Activated naive CD8-positive, alpha-beta T cell treated with anti-CD3 and anti-CD28 coated beads, Interleukin-2, amount 10 ng/mL, durations not matched to agents 7 days and 5 days (primary cell): ENCODE results near the gene TMEM9. TPM values are rescaled to one million over a fixed set of nuclear protein-coding genes. Genes with fewer than 3 reads are reported as not detected.
A peak's percentile ranks its signal among the peaks of the same experiment; 100 is the strongest.
"Not testable (repeated sequence)": the region's sequence is repeated elsewhere in the genome, so short reads cannot be mapped to it uniquely, and the experiment has no call there.

Experiments used
- ATAC-seq: fragments of 150-1000 bp; cut with Tn5 transposase; one replicate; pipeline ENCODE4 v1.10.0; 2021; ENCODE audit warnings: low read depth, moderate library complexity
- POLR2A ChIA-PET: fragments of 350-600 bp; sonication (Branson Sonifier 250); formaldehyde crosslinking; loops from one replicate; lab custom pipeline; 2021; ENCODE audit warnings: antibody characterized with exemption; lab: Charles Lee
- DNase-seq: peaks from one replicate; pipeline ENCODE4 v3.0.0; 2021
- H3K27ac Mint-ChIP-seq: one replicate; pipeline ENCODE4 v1.8.0; 2022; ENCODE audit warnings: mild to moderate bottlenecking, mixed read lengths
- H3K27me3 Mint-ChIP-seq: one replicate; pipeline ENCODE4 v1.8.0; 2022; ENCODE audit warnings: mild to moderate bottlenecking, moderate library complexity, mixed read lengths
- H3K36me3 Mint-ChIP-seq: one replicate; pipeline ENCODE4 v1.8.0; 2021; ENCODE audit warnings: mild to moderate bottlenecking, mixed read lengths
- H3K4me1 Mint-ChIP-seq: one replicate; pipeline ENCODE4 v1.8.0; 2021; ENCODE audit warnings: mixed read lengths
- H3K4me3 Mint-ChIP-seq: one replicate; pipeline ENCODE4 v1.8.0; 2022; ENCODE audit warnings: mild to moderate bottlenecking, moderate library complexity, mixed read lengths
- H3K9me3 Mint-ChIP-seq: one replicate; pipeline ENCODE4 v1.8.0; 2021; ENCODE audit warnings: mixed read lengths
- total RNA-seq, 2 experiments: library from RNA; stranded (reverse); gene quantifications; one replicate each; pipeline ENCODE4 v1.2.3, GENCODE V29; 2021

Gene TMEM9
- total RNA-seq, 2 experiments from 2014 or later: 20.8 to 26.1 TPM

GRCh38 chr1:201169971-201170532 is 15.8 kb upstream of the TMEM9 start:
- Mint-ChIP-seq H3K27ac (no peak overlapping the region), H3K27me3 (peaks cover 46% of the 10 kb centered on the region), H3K36me3 (no peaks in the 10 kb centered on the region), H3K9me3 (no peaks in the 10 kb centered on the region), H3K4me1 (peaks cover 6% of the 10 kb centered on the region), H3K4me3 (no peak overlapping the region)
- ATAC-seq (no peak), DNase-seq (no peak)
- POLR2A ChIA-PET: no interaction called here

GRCh38 chr1:201169203-201169602 is 14.9 kb upstream of the TMEM9 start:
- POLR2A ChIA-PET: no interaction called here
- no peak overlapping the region for H3K27ac Mint-ChIP-seq
- no peaks in the 10 kb centered on the region for H3K36me3 Mint-ChIP-seq
- no peak for DNase-seq
- H3K9me3 Mint-ChIP-seq: no peaks in the 10 kb centered on the region
- H3K27me3 Mint-ChIP-seq: peaks cover 44% of the 10 kb centered on the region
- no peak for ATAC-seq
- no peak overlapping the region for H3K4me3 Mint-ChIP-seq
- peaks cover 6% of the 10 kb centered on the region for H3K4me1 Mint-ChIP-seq

DNA sequence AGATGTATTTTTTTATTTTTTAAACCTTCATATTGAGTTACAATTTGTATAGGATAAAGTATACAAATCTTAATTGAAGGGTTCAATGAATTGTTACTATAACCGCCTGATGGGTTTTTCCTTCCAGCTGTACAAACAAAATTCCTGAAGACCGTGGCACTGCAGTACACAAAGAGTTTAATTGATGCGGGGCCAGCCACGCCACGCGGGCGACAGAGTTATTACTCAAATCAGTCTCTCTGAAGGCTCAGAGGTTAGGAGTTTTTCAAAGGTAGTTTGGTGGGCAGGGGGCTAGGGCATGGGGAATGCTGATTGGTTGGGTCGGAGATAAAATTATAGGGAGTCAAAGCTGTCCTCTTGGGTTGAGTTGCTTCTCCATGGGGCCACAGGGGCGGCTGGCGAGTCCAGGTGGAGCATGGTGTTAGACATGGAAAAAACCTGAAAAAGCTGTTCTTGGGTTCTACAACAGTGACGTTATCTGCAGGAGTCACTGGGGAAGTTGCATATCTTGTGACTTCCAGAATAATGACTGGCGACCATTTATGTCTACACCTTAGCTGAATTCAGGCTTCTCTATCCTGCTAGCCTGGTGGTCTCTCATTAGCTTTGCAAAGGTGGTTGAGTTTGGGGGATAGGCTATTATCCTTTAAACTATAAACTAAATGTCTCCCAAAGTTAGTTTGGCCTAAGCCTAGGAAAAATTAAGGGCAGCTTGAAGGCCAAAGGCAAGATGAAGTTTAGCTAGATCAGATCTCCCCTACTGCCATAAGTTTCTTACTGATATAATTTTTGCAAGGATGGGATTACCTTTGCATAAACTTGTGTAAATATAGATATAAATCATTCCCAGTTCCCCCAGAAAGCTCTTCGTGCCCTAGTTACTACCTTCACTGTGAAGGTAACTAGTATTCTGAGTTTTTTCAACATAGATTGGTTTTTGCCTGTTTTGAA is 13.0 kb upstream of the TMEM9 start:
- Mint-ChIP-seq H3K27ac (no peak overlapping the region), H3K36me3 (no peaks in the 10 kb centered on the region), H3K9me3 (no peaks in the 10 kb centered on the region), H3K27me3 (peaks cover 50% of the 10 kb centered on the region), H3K4me1 (peaks cover 4% of the 10 kb centered on the region), H3K4me3 (no peak overlapping the region)
- no peak for ATAC-seq
- no peak for DNase-seq
- POLR2A ChIA-PET: no interaction called here

DNA sequence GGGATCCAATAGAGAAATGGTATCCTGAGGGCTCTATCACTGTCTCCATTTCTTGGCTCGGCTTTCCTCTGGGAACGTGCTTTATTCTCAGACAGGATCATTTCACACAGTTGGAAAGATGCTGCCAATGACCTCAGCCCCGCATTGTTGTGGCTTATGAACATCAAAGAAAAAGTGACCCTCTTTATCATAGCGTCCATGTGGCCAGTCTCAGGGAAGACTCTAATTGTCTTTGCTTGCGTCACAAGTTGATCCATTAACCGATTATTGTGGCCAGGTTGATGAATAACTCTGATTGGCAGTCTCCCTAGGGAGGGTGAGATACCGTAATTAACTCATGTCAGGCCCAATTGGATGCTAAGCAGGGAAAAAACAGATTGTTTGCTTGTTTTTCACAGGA is 10.4 kb upstream of the TMEM9 start:
- Mint-ChIP-seq H3K36me3 (no peaks in the 10 kb centered on the region), H3K27ac (no peak overlapping the region), H3K4me3 (no peak overlapping the region), H3K9me3 (no peaks in the 10 kb centered on the region), H3K27me3 (peaks cover 35% of the 10 kb centered on the region), H3K4me1 (no peaks in the 10 kb centered on the region)
- POLR2A ChIA-PET: no interaction called here
- ATAC-seq: no peak
- no peak for DNase-seq

GRCh38 chr1:201163707-201164106 is 9.4 kb upstream of the TMEM9 start:
- ATAC-seq: no peak
- Mint-ChIP-seq H3K27me3 (peaks cover 32% of the 10 kb centered on the region), H3K4me3 (no peak overlapping the region), H3K36me3 (no peaks in the 10 kb centered on the region), H3K4me1 (no peaks in the 10 kb centered on the region), H3K9me3 (no peaks in the 10 kb centered on the region), H3K27ac (no peak overlapping the region)
- DNase-seq: no peak
- POLR2A ChIA-PET: no interaction called here

- ATAC-seq, POLR2A ChIA-PET, H3K4me1 Mint-ChIP-seq, H3K27ac Mint-ChIP-seq, H3K4me3 Mint-ChIP-seq, H3K9me3 Mint-ChIP-seq, DNase-seq, H3K36me3 Mint-ChIP-seq: not testable (repeated sequence)
- H3K27me3 Mint-ChIP-seq: peaks cover 32% of the 10 kb centered on the region
These were observed 8.8 kb upstream of the TMEM9 start for GRCh38 chr1:201163036-201163435.

GRCh38 chr1:201157949-201158348 is 3.7 kb upstream of the TMEM9 start:
- no peak for ATAC-seq
- H3K27me3 Mint-ChIP-seq: peaks cover 12% of the 10 kb centered on the region
- H3K4me3 Mint-ChIP-seq: no peak overlapping the region
- no peaks in the 10 kb centered on the region for H3K9me3 Mint-ChIP-seq
- POLR2A ChIA-PET: no interaction called here
- H3K4me1 Mint-ChIP-seq: peaks cover 10% of the 10 kb centered on the region
- H3K36me3 Mint-ChIP-seq: no peaks in the 10 kb centered on the region
- DNase-seq: no peak
- H3K27ac Mint-ChIP-seq: no peak overlapping the region

DNA sequence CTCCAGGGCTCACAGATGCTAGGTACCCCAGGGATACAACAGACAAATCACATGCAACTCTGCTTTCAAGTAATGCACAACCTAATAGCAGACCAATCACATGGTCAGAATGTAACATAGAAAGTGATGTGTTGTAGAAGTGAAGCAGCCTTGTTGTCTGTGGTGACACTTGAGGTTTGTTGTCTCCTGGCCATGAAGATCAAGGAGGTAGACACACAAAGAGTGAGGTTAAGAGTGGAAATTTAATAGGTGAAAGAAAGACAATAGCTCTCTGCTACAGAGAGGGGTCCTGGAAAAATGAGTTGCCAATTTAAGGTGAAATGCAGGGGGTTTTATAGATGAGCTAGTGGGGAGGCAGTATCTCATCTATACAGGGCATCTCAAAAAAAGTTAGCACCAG is 2.5 kb upstream of the TMEM9 start:
- POLR2A ChIA-PET: no interaction called here
- no peak overlapping the region for H3K27ac Mint-ChIP-seq

DNA sequence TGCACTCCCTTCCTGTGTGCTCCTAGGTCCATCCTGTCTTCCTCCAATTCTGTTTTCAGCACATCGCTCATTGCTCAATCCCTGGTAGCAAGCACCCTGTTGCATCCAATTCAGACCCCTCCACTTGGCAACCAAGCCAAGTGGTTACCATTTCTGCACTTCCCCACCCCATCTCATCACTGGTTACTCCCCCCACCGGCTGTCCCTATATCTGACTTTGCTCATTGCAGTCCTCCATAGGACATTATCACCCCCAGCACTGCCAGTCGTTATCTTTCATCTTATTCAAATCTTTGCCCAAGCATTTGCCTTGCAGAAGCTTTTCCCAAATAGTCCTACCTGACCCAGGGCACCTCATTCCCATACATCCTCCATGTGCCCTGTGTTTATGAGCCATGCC is 2.1 kb upstream of the TMEM9 start:
- H3K27me3 Mint-ChIP-seq: peaks cover 6% of the 10 kb centered on the region
- DNase-seq: no peak
- H3K4me1 Mint-ChIP-seq: peaks cover 11% of the 10 kb centered on the region
- POLR2A ChIA-PET: no interaction called here
- H3K36me3 Mint-ChIP-seq: no peaks in the 10 kb centered on the region
- no peaks in the 10 kb centered on the region for H3K9me3 Mint-ChIP-seq
- H3K4me3 Mint-ChIP-seq: no peak overlapping the region
- no peak overlapping the region for H3K27ac Mint-ChIP-seq
- ATAC-seq: no peak

More for the DNA sequence above, 2.5 kb upstream of the TMEM9 start:
- H3K27me3 Mint-ChIP-seq: peaks cover 6% of the 10 kb centered on the region
- DNase-seq (no peak), ATAC-seq (no peak)
- peaks cover 11% of the 10 kb centered on the region for H3K4me1 Mint-ChIP-seq
- no peaks in the 10 kb centered on the region for H3K36me3 Mint-ChIP-seq
- no peaks in the 10 kb centered on the region for H3K9me3 Mint-ChIP-seq
- H3K4me3 Mint-ChIP-seq: no peak overlapping the region

DNA sequence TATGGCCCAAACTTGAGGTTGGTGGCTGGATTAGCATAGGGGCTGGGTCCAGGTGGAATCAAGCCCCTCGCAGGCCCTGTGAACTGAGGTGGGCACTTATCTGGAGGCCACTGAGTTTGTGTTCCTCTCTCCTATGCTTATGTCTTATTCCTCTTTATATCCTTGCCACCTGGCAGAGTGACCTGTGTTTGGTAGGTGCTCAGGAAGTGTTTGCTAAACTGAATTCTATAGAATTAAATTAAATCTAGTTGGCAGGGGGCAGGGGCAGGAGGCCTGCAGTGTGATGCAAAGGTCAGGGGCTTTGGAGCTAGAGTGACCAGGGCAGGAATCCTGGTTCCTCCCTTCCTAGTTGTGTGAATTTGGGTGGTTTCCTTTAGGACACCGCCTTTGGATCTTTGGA is 1.1 kb upstream of the TMEM9 start:
- Mint-ChIP-seq H3K27me3 (peaks cover 2% of the 10 kb centered on the region), H3K9me3 (no peaks in the 10 kb centered on the region), H3K36me3 (peaks cover 4% of the 10 kb centered on the region), H3K27ac (no peak overlapping the region), H3K4me3 (no peak overlapping the region), H3K4me1 (peaks cover 11% of the 10 kb centered on the region)
- POLR2A ChIA-PET: no interaction called here
- DNase-seq (no peak), ATAC-seq (no peak)

DNA sequence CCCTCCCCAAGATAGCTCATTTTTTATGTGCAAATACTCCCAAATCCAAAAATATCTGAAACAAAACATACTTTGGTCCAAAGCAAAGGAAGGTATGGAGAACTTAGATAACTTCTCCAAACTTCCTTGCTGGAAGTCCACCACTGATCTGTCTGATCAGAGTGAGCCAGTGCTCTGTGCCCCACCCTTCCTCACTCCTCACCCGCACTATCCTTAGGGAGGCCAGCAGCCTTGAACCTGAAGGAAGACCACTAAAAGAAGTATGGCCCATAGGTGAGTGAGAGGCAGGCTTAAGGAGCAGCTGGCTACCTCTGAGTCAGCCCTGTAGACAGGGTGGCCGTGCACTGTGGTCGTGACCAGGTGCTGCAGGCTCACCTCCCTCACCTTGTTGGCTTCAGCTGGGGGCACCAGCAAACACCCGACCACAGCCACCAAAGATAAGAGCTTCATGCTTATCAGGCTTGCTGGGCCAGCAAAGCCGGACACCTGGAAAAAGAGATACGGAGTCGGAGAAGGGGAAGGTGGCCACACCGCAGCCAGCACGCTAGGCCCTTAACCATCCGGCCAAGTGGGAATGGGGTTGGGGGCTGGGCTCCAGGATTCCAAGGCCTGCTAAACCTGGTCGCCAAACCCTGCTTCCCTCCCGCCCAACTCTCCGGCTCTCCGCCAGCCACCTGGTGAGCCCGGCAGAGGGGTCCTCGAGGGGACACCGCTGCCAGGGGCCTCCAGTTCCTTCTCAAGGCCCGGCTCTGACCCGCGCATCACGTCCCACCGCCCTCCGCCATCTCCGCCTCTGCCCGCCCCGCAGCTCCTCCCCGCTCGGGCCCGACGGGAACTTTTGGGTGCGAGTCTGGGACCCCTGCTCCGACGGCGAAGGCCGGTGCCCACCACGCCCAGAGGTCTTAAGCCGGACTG is 543 bp downstream of the TMEM9 start:
- ATAC-seq: peak; percentile 87
- peaks cover 4% of the 10 kb centered on the region for H3K36me3 Mint-ChIP-seq
- peak overlapping the region; percentile 84 for H3K27ac Mint-ChIP-seq
- H3K27me3 Mint-ChIP-seq: no peaks in the 10 kb centered on the region
- peak overlapping the region; percentile 91 for H3K4me3 Mint-ChIP-seq
- no peaks in the 10 kb centered on the region for H3K9me3 Mint-ChIP-seq
- POLR2A ChIA-PET: interaction anchor here (1.5 kb wide), 1 partner anchor 11 kb away, joined by 5 read pairs; no protein-coding TSS in a partner anchor
- DNase-seq: no peak
- H3K4me1 Mint-ChIP-seq: peaks cover 11% of the 10 kb centered on the region

DNA sequence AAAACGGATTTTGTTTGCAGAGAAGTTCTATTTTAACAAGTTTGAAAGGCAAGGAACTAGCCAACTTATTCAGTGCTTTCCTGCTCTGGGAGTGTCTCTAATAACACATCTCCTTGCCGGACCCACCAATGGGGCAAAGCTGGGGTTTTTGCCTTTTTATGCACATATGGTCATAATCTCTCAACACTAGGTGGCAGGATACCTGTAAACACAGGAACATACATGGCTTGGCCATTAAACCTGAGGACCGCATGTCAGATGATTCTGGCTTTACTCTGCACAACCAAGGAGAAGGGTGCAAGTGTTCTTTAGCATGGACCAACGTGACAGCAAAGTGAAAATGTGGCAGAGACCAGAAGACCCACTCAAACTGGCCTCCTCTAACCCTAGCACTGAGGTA is 4.9 kb downstream of the TMEM9 start:
- POLR2A ChIA-PET: no interaction called here
- peaks cover 6% of the 10 kb centered on the region for H3K36me3 Mint-ChIP-seq
- ATAC-seq (no peak), DNase-seq (no peak)
- no peak overlapping the region for H3K27ac Mint-ChIP-seq
- H3K4me3 Mint-ChIP-seq: no peak overlapping the region
- no peaks in the 10 kb centered on the region for H3K27me3 Mint-ChIP-seq
- no peaks in the 10 kb centered on the region for H3K9me3 Mint-ChIP-seq
- peaks cover 7% of the 10 kb centered on the region for H3K4me1 Mint-ChIP-seq

DNA sequence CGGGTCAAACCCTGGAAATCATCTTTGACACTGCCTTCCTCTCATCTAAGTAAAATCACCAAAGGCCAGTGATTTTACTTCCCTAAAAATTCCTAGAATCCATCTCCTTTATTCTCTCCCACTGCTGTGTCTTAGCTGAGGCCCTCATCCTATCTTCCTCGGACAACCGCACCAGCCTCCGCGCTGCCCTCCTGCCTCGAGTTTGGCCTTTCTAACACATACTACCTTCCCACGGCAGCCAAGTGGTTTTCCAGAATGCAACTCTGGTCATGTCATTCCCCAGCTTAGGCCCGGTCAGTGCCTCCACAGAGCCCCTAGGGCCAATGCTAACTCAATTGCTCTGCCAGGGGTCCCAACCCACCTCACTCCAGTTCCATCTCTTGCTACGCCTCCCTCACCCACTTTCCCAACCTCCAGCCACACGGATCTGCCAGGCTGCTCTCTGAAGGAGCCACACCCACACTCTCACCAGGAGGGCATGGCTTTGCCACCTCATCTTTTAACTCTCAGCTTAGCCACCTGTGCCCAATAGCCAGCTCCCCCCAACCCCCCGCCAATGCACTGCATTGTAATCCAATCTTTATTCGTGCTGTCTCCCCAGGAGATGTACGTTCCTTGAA is 6.8 kb downstream of the TMEM9 start:
- H3K36me3 Mint-ChIP-seq: peaks cover 10% of the 10 kb centered on the region
- H3K9me3 Mint-ChIP-seq: no peaks in the 10 kb centered on the region
- peaks cover under 1% of the 10 kb centered on the region for H3K4me1 Mint-ChIP-seq
- POLR2A ChIA-PET: interaction anchor here (0.6 kb wide), 1 partner anchor 11 kb away, joined by 3 read pairs; no protein-coding TSS in a partner anchor
- no peaks in the 10 kb centered on the region for H3K27me3 Mint-ChIP-seq
- H3K4me3 Mint-ChIP-seq: no peak overlapping the region
- no peak overlapping the region for H3K27ac Mint-ChIP-seq
- DNase-seq (no peak), ATAC-seq (no peak)
